HTERT RPE-1 (cell line): ENCODE measurements around the gene SULT1B1.
"Not testable (repeated sequence)": the region's sequence is repeated elsewhere in the genome, so short reads cannot be mapped to it uniquely, and the experiment has no call there.

Experiments
- in situ Hi-C: fragments of 300-500 bp; cut with MboI; formaldehyde crosslinking; loops from 4 replicates; pipeline ENCODE4 v1.14.3; 2020; ENCODE audit warnings: low sequenced_read_pairs

Gene SULT1B1

GRCh38 chr4:69760455-69760854 is at the start of gene SULT1B1:
TSS of gene SULT1B1 (minus strand) at chr4:69760620. CDS start at chr4:69755217, 5,403 bp downstream.
- in situ Hi-C loops: no loop called here

- in situ Hi-C loops: no loop called here
These were observed 40.2 kb upstream of the SULT1B1 start for GRCh38 chr4:69800599-69800998.

- in situ Hi-C loops: no loop called here
These were observed 38.9 kb upstream of the SULT1B1 start for GRCh38 chr4:69799337-69799736.

DNA sequence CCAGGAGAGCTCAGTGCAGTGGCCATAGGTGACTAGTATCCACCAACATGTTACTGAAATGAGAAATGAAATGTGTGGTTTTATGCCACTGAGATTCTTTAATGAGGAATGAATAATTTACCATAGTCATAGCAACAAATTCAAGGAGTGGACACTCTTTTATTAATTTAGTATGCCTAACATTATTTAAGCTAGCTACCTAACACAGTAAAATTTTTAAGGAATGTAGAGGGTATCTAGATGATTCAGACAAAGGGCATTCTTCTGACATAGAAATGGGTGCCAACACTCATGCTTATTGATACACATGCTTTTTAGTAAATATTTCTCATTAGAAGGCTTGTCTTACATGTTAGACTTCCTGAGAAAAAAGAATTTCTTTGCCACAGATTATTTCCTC is 33.3 kb upstream of the SULT1B1 start:
- in situ Hi-C loops: no loop called here

DNA sequence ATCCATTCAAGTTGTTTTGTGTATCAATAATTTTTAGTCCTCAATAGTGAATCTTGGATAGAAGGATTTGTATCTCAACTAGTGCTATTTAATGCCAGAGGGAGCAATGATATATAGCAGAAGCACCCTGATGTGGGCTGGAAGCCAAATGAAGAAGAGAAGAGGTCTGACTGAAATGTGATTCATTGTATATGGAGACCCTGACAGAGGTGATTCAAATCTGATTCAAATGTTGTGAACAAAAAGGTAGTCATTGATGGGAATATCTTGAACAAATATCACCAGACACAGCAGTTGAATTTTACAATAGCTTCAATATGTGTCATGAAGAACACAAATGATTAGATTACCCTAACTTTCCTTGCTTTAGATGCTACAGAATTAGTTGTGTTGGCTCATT is 27.5 kb upstream of the SULT1B1 start:
- in situ Hi-C loops: no loop called here

DNA sequence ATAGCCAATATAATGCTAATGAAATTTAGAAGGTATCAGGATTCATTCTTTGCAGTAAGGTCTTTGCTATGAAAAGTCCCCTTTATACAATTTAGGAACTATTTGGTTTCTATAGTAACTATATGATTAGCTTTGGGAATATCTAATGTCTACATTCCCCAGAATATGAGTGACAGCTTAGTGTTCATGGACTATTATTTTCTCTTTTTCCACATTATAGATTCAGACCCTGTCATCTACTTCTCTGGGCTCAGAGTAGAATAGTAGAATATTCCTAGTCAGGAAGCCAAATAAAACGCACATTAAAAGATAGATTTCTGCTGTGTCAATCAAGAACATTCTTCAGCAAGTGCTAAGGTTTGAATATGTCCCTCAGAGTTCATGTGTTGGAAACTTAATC is 26.1 kb upstream of the SULT1B1 start:
- in situ Hi-C loops: no loop called here

DNA sequence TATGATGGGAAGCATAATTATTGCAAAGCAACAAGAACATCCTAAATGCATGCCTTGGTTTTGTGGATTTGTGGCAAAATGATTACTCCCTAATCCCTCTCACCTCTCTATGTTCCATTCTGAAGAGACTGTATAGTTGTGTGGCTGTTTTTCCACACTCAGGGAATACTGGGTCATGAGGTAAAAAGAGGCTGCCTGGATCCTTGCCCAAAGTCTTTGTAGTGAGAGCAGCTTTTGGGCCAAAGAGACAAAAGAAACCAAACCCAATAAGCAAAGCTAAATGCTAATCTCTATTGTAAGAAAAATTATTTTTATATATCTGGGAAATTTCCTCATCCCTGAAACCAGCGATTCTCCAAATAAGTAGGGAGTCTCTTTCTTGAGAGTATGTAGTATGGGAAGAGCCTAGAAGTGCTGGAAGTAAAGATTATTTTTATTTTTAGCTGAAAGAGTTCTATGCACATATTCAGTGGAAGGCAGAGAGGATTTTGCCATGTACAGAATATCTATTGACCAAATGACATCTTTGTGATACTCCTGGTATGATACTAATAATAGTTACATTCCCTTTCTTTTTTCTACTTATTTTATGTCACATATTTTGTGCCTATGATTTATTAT is 24.9 kb upstream of the SULT1B1 start:
- in situ Hi-C loops: no loop called here

- in situ Hi-C loops: no loop called here
These were observed 22.4 kb upstream of the SULT1B1 start for GRCh38 chr4:69782651-69783310.

GRCh38 chr4:69781458-69782418 is 21.3 kb upstream of the SULT1B1 start:
- in situ Hi-C loops: no loop called here

DNA sequence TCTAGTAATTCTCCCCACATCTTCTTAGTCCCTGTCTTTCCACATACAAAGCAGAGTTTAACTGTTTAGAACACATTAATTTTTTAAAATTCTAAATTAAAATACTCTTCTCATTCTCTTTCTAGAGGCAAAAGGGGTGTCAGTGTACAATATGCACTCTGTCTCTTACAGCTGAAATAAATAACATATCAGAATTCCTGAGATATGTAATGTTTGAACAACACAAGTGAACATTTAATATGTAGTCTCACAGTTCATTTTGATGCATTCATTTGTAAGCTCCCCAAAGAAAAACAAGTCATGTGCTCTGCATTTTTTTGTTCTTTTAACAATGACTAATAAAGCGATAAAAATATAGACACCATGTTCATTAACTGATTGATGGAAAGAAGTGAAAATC is 19.7 kb upstream of the SULT1B1 start:
- in situ Hi-C loops: no loop called here

GRCh38 chr4:69776696-69777095 is 16.3 kb upstream of the SULT1B1 start:
- in situ Hi-C loops: no loop called here

- in situ Hi-C loops: no loop called here
These were observed 15.0 kb upstream of the SULT1B1 start for GRCh38 chr4:69775321-69775867.

DNA sequence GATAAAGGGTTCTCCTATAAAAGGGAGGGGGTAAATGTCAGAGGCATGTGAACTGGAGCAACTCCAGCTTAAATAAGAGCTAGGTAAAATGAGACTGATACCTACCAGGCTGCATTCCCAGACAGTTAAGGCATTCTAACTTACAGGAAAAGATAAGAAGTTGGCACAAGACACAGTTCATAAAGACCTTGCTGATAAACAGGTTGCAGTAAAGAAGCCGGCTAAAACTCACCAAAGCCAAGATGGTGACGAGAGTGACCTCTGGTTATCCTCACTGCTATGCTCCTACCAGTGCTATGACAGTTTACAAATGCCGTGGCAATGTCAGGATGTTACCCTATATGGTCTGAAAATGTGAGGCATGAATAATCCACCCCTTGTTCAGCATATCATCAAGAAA is 13.1 kb upstream of the SULT1B1 start:
- in situ Hi-C loops: no loop called here

DNA sequence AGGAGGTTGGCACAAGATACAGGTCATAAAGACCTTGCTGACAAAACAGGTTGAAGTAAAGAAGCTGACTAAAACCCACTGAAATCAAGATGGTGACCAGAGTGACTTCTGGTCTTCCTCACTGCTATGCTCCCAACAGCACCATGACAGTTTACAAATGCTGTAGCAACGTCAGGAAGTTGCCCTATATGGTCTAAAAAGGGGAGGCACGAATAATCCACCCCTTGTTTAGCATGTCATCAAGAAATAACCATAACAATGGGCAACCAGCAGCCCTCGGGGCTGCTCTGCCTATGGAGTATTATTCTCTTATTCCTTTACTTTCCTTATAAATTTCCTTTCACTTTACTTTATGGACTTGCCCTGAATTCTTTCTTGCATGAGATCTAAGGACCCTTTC is 8.1 kb upstream of the SULT1B1 start:
- in situ Hi-C loops: not testable (repeated sequence)

DNA sequence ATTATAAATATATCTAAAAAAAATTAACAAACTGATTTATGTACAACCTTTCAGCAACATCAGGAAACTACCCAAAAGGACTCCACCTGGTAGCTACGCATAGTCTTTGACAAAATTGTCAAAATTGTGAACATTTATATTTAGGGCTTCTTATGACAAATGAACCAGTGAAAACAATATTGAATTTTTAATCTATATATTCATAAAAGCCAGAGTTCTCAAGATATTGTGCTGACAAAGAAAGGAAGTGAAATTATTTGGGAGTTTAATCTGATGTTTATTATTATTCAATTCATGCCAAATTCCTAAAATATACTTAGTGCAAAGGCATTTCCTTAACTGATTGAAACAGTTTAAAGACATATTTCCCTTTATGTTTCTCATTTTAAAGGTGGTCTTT is 5.3 kb upstream of the SULT1B1 start:
- in situ Hi-C loops: no loop called here

GRCh38 chr4:69764311-69764710 is 3.9 kb upstream of the SULT1B1 start:
- in situ Hi-C loops: no loop called here

DNA sequence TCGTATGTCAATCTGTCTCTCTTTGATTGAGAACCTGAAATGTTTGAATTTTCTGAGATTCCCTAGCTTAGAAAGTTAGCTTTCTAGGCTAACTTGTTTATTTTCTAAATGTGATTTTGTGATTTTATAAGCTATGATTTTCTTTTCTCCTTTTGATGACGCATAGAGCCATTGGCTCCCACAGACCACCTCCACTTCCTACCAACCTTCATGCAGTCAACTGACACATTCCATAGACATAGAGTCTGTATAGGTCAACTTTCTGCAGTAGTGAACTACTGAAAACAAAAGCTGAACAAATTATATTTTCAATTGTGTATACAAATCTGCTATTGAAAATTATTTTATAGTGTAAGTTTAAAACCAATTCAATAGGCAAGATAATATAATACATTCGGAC is 2.8 kb upstream of the SULT1B1 start:
- in situ Hi-C loops: no loop called here

DNA sequence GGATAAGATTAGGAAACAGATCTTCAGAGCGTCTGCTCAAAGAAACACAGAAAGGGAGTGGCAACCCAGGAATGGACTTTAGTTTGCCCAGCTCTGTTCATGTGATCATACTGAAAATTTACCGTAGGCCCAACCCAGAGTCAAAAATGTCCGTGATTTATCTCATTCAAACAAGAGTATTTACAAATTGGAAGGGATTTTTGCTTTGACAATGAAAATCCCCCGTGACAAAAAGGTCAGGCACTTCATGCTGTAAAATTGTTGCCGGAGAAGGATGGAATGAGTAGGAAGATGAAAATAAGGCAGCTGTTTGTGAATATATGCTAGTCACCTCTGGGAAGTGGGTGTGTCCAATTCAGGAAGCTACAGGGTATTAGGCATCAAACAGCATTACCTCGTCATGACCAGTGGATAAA is 1.2 kb downstream of the SULT1B1 start:
- in situ Hi-C loops: no loop called here

- in situ Hi-C loops: no loop called here
These were observed 3.0 kb downstream of the SULT1B1 start for GRCh38 chr4:69757464-69757863.

DNA sequence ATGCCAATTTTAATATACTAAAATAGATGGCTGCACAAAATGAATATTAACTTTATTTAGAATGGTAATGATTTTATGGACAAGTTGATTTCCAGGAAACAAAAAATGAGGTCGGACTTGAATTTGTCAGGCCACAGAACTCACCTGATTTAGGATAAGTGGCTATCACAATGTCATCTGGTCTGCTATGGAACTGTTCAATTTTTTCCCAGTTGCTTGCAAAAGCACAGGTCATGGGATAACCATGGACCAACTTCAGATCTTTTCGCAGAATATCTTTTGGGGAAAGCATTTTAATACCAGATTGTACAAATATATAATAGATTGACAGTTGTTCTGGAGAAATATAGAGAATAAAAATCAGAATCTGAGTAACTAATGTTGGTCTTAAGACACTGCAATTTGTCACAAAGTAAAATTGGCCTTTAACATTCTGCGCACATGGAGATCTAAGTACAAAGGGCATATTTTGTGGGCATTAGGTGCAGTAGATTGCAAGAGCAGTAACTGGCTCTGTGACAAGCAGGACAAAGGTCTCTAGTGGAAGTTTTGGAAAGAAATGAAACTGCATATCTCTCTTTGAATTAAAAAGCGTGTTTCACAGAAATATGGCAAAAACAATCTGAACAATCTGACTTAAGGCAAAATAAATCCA is 5.4 kb downstream of the SULT1B1 start:
- in situ Hi-C loops: no loop called here

DNA sequence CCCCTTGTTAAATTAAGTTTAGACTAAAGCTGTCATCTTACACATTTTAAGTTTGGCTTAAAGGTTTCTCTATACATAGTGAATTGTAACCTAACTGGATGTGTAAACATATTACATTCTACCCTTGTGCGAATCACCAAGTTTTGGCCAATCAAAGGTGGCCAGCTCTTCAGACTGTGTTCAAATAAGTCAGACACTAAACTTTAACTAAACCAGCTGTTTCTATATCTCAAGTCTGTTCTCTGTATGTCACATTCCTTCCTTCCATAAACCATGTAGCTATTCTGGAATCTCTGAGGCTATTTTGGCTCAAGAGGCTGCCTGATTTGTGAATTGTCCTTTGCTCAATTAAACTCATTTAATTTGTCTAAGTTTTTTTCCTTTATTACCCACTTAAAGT is 6.7 kb downstream of the SULT1B1 start:
- in situ Hi-C loops: no loop called here
